22Rv1 (cell line): ENCODE measurements around the gene FHIT.

Source experiments
- ZFX ChIP-seq: fragments of 450-650 bp; IDR thresholded peaks from 2 replicates; pipeline ENCODE4 v1.6.1; 2017; ENCODE audit warnings: antibody characterized with exemption, borderline replicate concordance
- TF ChIP-seq, protein P1 (sequence below): fragments of 450-650 bp; IDR thresholded peaks from 2 replicates; pipeline ENCODE4 v1.5.1; 2017; ENCODE audit warnings: mild to moderate bottlenecking

DNA sequence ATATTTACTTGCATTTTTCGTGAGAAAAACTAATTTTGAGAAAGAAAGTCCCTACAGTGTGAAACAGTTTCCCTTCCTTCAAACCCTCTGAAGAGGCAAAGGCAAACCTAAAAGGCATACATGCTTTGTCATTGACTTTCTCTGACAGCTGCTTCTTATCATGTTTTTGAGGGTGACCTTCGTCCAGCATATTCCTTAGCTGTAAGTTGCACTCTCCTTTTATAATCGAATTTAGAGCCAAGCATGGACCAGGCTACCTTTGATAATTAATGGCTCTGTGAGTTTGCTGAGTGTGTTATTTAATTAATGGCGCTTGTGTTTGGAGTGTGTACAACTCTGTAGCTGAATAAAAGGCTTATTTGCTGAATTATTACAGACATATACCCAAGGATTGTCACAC, 1517.2 kb downstream of the FHIT start:
- TF ChIP-seq, protein P1, sequence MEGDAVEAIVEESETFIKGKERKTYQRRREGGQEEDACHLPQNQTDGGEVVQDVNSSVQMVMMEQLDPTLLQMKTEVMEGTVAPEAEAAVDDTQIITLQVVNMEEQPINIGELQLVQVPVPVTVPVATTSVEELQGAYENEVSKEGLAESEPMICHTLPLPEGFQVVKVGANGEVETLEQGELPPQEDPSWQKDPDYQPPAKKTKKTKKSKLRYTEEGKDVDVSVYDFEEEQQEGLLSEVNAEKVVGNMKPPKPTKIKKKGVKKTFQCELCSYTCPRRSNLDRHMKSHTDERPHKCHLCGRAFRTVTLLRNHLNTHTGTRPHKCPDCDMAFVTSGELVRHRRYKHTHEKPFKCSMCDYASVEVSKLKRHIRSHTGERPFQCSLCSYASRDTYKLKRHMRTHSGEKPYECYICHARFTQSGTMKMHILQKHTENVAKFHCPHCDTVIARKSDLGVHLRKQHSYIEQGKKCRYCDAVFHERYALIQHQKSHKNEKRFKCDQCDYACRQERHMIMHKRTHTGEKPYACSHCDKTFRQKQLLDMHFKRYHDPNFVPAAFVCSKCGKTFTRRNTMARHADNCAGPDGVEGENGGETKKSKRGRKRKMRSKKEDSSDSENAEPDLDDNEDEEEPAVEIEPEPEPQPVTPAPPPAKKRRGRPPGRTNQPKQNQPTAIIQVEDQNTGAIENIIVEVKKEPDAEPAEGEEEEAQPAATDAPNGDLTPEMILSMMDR, result no peak
- no peak for TF ChIP-seq ZFX
